B cell (primary cell): Measurements from ENCODE around the gene PNPLA2. TPM values are rescaled to one million over a fixed set of nuclear protein-coding genes. Genes with fewer than 3 reads are reported as not detected.

Source experiments
- ATAC-seq: fragments of 200-7000 bp; cut with Tn5 transposase; one replicate; pipeline ENCODE4 v1.10.0; 2021; ENCODE audit warnings: low read depth, mild to moderate bottlenecking, moderate number of reproducible peaks, moderate library complexity
- CTCF ChIA-PET: fragments of 350-600 bp; sonication (Branson Sonifier 250); formaldehyde crosslinking; loops from one replicate; lab custom pipeline; 2021; ENCODE audit warnings: antibody characterized with exemption, inconsistent platforms; lab: Charles Lee
- POLR2A ChIA-PET: fragments of 350-600 bp; sonication (Branson Sonifier 250); formaldehyde crosslinking; loops from one replicate; lab custom pipeline; 2021; ENCODE audit warnings: antibody characterized with exemption; lab: Charles Lee
- DNase-seq: peaks from one replicate; pipeline ENCODE4 v3.0.0; 2013
- H2AFZ ChIP-seq: 2 replicates; pipeline ENCODE4 v1.6.1; 2012; ENCODE audit warnings: mild to moderate bottlenecking, low read depth, low read length; ENCODE audit not compliant: insufficient read depth, poor library complexity, severe bottlenecking
- H3K27ac ChIP-seq, 2 donors: 1 replicate in 1 of 2; 2 replicates in 1 of 2; pipeline ENCODE4 v1.5.1; 2012 to 2013; ENCODE audit warnings: low read length in 2 of 2, mild to moderate bottlenecking in 2 of 2, moderate library complexity in 1 of 2
- H3K27me3 ChIP-seq, 4 experiments: fragments of 200-600 bp in 1 of 4; sonication (generic) in 1 of 4; replicated peaks in 1 of 4; 1 replicate in 2 of 4; 2 replicates in 2 of 4; pipeline versions ENCODE4 v1.6.1 to v1.7.0; 2013 to 2016; ENCODE audit warnings: low read length in 3 of 4, mild to moderate bottlenecking in 2 of 4, mixed read lengths in 1 of 4, moderate library complexity in 1 of 4; ENCODE audit not compliant: insufficient read depth in 4 of 4, control insufficient read depth in 3 of 4; ENCODE audit errors: control extremely low read depth in 1 of 4
- H3K36me3 ChIP-seq, 2 experiments: replicated peaks in 1 of 2; 1 replicate in 1 of 2; 2 replicates in 1 of 2; pipeline versions ENCODE4 v1.6.1 to v1.7.1; 2013; ENCODE audit warnings: low read length in 1 of 2; ENCODE audit not compliant: insufficient read depth in 2 of 2, control insufficient read depth in 1 of 2; ENCODE audit errors: control extremely low read depth in 1 of 2, extremely low read depth in 1 of 2
- H3K4me1 ChIP-seq, 2 donors: fragments of 200-600 bp in 1 of 2; sonication (generic) in 1 of 2; 1 replicate in 1 of 2; 2 replicates in 1 of 2; pipeline versions ENCODE4 v1.5.1 to v1.6.1; 2013 to 2017; ENCODE audit warnings: low read length in 2 of 2; ENCODE audit not compliant: control insufficient read depth in 2 of 2, insufficient read depth in 2 of 2
- H3K4me2 ChIP-seq: replicated peaks from 2 replicates; pipeline ENCODE3; 2012; ENCODE audit warnings: mild to moderate bottlenecking, low read depth, low read length; ENCODE audit not compliant: poor library complexity, severe bottlenecking
- H3K4me3 ChIP-seq, 5 experiments: fragments of 200-600 bp in 1 of 5; sonication (generic) in 1 of 5; 1 replicate in 3 of 5; 2 replicates in 2 of 5; pipeline versions ENCODE4 v1.5.1 to v1.7.0; 2011 to 2016; ENCODE audit warnings: low read length in 4 of 5, mild to moderate bottlenecking in 4 of 5, low read depth in 2 of 5, control low read depth in 1 of 5, moderate library complexity in 1 of 5; ENCODE audit not compliant: insufficient read depth in 1 of 5; ENCODE audit errors: control extremely low read depth in 1 of 5, extremely low read depth in 1 of 5
- H3K79me2 ChIP-seq: fragments of 200-600 bp; sonication (generic); one replicate; pipeline ENCODE4 v1.6.0; 2016; ENCODE audit warnings: low read length; ENCODE audit not compliant: control insufficient read depth, insufficient read depth
- H3K9ac ChIP-seq: fragments of 200-600 bp; sonication (generic); 2 replicates; pipeline ENCODE4 v1.6.1; 2017; ENCODE audit warnings: mild to moderate bottlenecking, low read length, moderate library complexity
- H3K9me3 ChIP-seq, 3 donors: one replicate each; pipeline versions ENCODE4 v1.6.1 to v1.7.1; 2013; ENCODE audit warnings: low read length in 2 of 3; ENCODE audit not compliant: control insufficient read depth in 2 of 3, insufficient read depth in 1 of 3; ENCODE audit errors: control extremely low read depth in 1 of 3
- H4K20me1 ChIP-seq: 2 replicates; pipeline ENCODE4 v1.6.0; 2012; ENCODE audit warnings: mild to moderate bottlenecking, low read length; ENCODE audit not compliant: insufficient read depth, control insufficient read depth, poor library complexity, severe bottlenecking
- H3K27ac Mint-ChIP-seq: one replicate; pipeline ENCODE4 v1.8.0; 2021; ENCODE audit warnings: mixed read lengths
- H3K27me3 Mint-ChIP-seq: one replicate; pipeline ENCODE4 v1.8.0; 2021; ENCODE audit warnings: mixed read lengths
- H3K4me1 Mint-ChIP-seq: one replicate; pipeline ENCODE4 v1.8.0; 2021; ENCODE audit warnings: mixed read lengths
- H3K4me3 Mint-ChIP-seq: one replicate; pipeline ENCODE4 v1.8.0; 2021; ENCODE audit warnings: mixed read lengths
- H3K9me3 Mint-ChIP-seq: one replicate; pipeline ENCODE4 v1.8.0; 2022; ENCODE audit warnings: mixed read lengths; ENCODE audit not compliant: insufficient read depth
- EZH2 ChIP-seq: IDR thresholded peaks from 2 replicates; pipeline ENCODE4 v1.6.1; 2012; ENCODE audit warnings: borderline replicate concordance, low read depth, mild to moderate bottlenecking, moderate library complexity, low read length; ENCODE audit not compliant: insufficient read depth, poor library complexity, severe bottlenecking
- WGBS: methylation state at CpG from one replicate; pipeline ENCODE4 v1.1.5; 2013; ENCODE audit warnings: missing lambda C conversion rate; ENCODE audit not compliant: insufficient coverage; 5-methylcytosine and 5-hydroxymethylcytosine counted together
- intact Hi-C: fragments of 100-400 bp; cut with micrococcal nuclease; formaldehyde crosslinking; loops from one replicate; pipeline ENCODE4 v1.10.0; 2022
- polyA plus RNA-seq: library from polyadenylated mRNA; depleted of rRNA; stranded (reverse); fragments of >200 nt; gene quantifications from 2 replicates; pipeline ENCODE4 v1.2.3, GENCODE V29; 2012
- total RNA-seq, 2 donors: library from RNA; stranded (reverse); fragments of 120-200 nt in 1 of 2; gene quantifications; 1 replicate in 1 of 2; 2 replicates in 1 of 2; pipeline versions ENCODE4 v1.2.3 to v1.2.4, GENCODE V29; 2013 to 2022
- TF ChIP-seq, protein P1 (sequence below): fragments of 200-600 bp; IDR thresholded peaks from one replicate; pipeline ENCODE4 v1.8.0; 2022; ENCODE audit warnings: antibody characterized with exemption, mild to moderate bottlenecking

The PNPLA2 gene
- total and polyA plus RNA-seq, 2 donors (not counting 1 experiment from before 2014, with no cell fraction given): 208 to 276 TPM

- H3K36me3 ChIP-seq: peaks cover 0 to 26% of the 10 kb centered on the region in 2 experiments
- peaks cover 36% of the 10 kb centered on the region for H3K79me2 ChIP-seq
- no peak overlapping the region for H3K9ac ChIP-seq
- no peak overlapping the region for H3K27ac ChIP-seq
- H3K4me2 ChIP-seq: no peak overlapping the region
- WGBS: 96% methylated on average over 27 of the region's 32 CpGs
- intact Hi-C loops: no loop called here
- TF ChIP-seq, protein P1, sequence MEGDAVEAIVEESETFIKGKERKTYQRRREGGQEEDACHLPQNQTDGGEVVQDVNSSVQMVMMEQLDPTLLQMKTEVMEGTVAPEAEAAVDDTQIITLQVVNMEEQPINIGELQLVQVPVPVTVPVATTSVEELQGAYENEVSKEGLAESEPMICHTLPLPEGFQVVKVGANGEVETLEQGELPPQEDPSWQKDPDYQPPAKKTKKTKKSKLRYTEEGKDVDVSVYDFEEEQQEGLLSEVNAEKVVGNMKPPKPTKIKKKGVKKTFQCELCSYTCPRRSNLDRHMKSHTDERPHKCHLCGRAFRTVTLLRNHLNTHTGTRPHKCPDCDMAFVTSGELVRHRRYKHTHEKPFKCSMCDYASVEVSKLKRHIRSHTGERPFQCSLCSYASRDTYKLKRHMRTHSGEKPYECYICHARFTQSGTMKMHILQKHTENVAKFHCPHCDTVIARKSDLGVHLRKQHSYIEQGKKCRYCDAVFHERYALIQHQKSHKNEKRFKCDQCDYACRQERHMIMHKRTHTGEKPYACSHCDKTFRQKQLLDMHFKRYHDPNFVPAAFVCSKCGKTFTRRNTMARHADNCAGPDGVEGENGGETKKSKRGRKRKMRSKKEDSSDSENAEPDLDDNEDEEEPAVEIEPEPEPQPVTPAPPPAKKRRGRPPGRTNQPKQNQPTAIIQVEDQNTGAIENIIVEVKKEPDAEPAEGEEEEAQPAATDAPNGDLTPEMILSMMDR: no peak
- TF ChIP-seq EZH2: no peak
- Mint-ChIP-seq H3K9me3 (no peaks in the 10 kb centered on the region), H3K4me3 (no peak overlapping the region), H3K27ac (no peak overlapping the region), H3K4me1 (peaks cover 6% of the 10 kb centered on the region), H3K27me3 (no peaks in the 10 kb centered on the region)
- H4K20me1 ChIP-seq: peaks cover 33% of the 10 kb centered on the region
- no peaks in the 10 kb centered on the region for H3K9me3 ChIP-seq
- CTCF ChIA-PET: no interaction called here
- H3K4me3 ChIP-seq: no peak overlapping the region
- H3K27me3 ChIP-seq: no peaks in the 10 kb centered on the region
- no peak for ATAC-seq
- DNase-seq: no peak
- peaks cover 0 to 7% of the 10 kb centered on the region in 2 donors for H3K4me1 ChIP-seq
- H2AFZ ChIP-seq: no peak overlapping the region
- POLR2A ChIA-PET: no interaction called here
Measured at GRCh38 chr11:770642-771616, 47.8 kb upstream of the PNPLA2 start.

- no peaks in the 10 kb centered on the region for H3K9me3 ChIP-seq
- WGBS: 97% methylated on average over 13 of the region's 15 CpGs
- CTCF ChIA-PET: no interaction called here
- H3K4me1 ChIP-seq: peaks cover 6 to 15% of the 10 kb centered on the region in 2 donors
- Mint-ChIP-seq H3K4me3 (no peak overlapping the region), H3K9me3 (no peaks in the 10 kb centered on the region), H3K4me1 (peaks cover 11% of the 10 kb centered on the region), H3K27me3 (no peaks in the 10 kb centered on the region), H3K27ac (no peak overlapping the region)
- no peak overlapping the region for H3K4me3 ChIP-seq
- ATAC-seq (no peak), DNase-seq (peak; percentile 10)
- H4K20me1 ChIP-seq: peaks cover 40% of the 10 kb centered on the region
- intact Hi-C loops: no loop called here
- no peaks in the 10 kb centered on the region for H3K27me3 ChIP-seq
- no peak overlapping the region for H3K27ac ChIP-seq
- no peak overlapping the region for H2AFZ ChIP-seq
- peaks cover 0 to 26% of the 10 kb centered on the region in 2 experiments for H3K36me3 ChIP-seq
- H3K79me2 ChIP-seq: peaks cover 44% of the 10 kb centered on the region
- H3K4me2 ChIP-seq: no peak overlapping the region
- H3K9ac ChIP-seq: no peak overlapping the region
- TF ChIP-seq EZH2: no peak
- TF ChIP-seq, protein P1: no peak
- POLR2A ChIA-PET: no interaction called here
Measured at GRCh38 chr11:771617-772204, 47.0 kb upstream of the PNPLA2 start.
